SK-N-SH (cell line): ENCODE measurements around the gene DNAH7. TPM values are rescaled to one million over a fixed set of nuclear protein-coding genes. Genes with fewer than 3 reads are reported as not detected.

ENCODE experiments used
- CTCF ChIA-PET: fragments of 300-600, 350-600 bp; formaldehyde crosslinking; extraction: SDS; loops from one replicate; lab custom pipeline; 2021; lab: Yijun Ruan, JAX
- POLR2A ChIA-PET: fragments of 350-600 bp; sonication (Branson Sonifier 250); formaldehyde crosslinking; extraction: SDS; loops from one replicate; lab custom pipeline; 2020; ENCODE audit warnings: antibody characterized with exemption, inconsistent platforms; lab: Yijun Ruan, JAX
- DNase-seq: peaks from one replicate; pipeline ENCODE4 v3.0.0; 2012
- H2AFZ ChIP-seq: fragments of 200-600 bp; sonication (generic); 2 replicates; pipeline ENCODE4 v1.8.1; 2016; ENCODE audit warnings: antibody characterized with exemption, mild to moderate bottlenecking, low read depth
- H3F3A ChIP-seq: fragments of 200-600 bp; sonication (generic); replicated peaks from 2 replicates; pipeline ENCODE3; 2016; ENCODE audit warnings: antibody characterized with exemption, mild to moderate bottlenecking; ENCODE audit not compliant: insufficient read depth
- H3K27ac ChIP-seq, 2 experiments: fragments of 200-500 bp in 1 of 2; fragments of 200-600 bp in 1 of 2; sonication (Bioruptor generic) in 1 of 2; sonication (generic), shearing (Covaris generic) in 1 of 2; 2 replicates each; pipeline versions ENCODE4 v1.5.1 to v1.6.1; 2014 to 2016; ENCODE audit warnings: low read depth in 2 of 2, inconsistent platforms in 1 of 2, low read length in 1 of 2, mild to moderate bottlenecking in 1 of 2, mixed read lengths in 1 of 2
- H3K27me3 ChIP-seq: fragments of 200-600 bp; sonication (generic), shearing (Covaris generic); 2 replicates; pipeline ENCODE4 v1.6.1; 2016; ENCODE audit warnings: mixed run types; ENCODE audit not compliant: insufficient read depth
- H3K36me3 ChIP-seq, 2 experiments: fragments of 200-500 bp in 1 of 2; fragments of 200-600 bp in 1 of 2; sonication (Bioruptor generic) in 1 of 2; sonication (generic) in 1 of 2; replicated peaks in 1 of 2; 2 replicates each; pipeline versions ENCODE3 to v1.5.1; 2014 to 2016; ENCODE audit warnings: low read length in 1 of 2, mild to moderate bottlenecking in 1 of 2; ENCODE audit not compliant: insufficient read depth in 2 of 2, control insufficient read depth in 1 of 2
- H3K4me1 ChIP-seq, 2 experiments: fragments of 200-500 bp in 1 of 2; fragments of 200-600 bp in 1 of 2; sonication (Bioruptor generic) in 1 of 2; sonication (generic), shearing (Covaris generic) in 1 of 2; 2 replicates each; pipeline versions ENCODE4 v1.5.1 to v1.6.1; 2014 to 2016; ENCODE audit warnings: low read depth in 1 of 2, low read length in 1 of 2, mixed run types in 1 of 2; ENCODE audit not compliant: insufficient read depth in 2 of 2, control insufficient read depth in 1 of 2
- H3K4me2 ChIP-seq: fragments of 200-600 bp; sonication (generic), shearing (Covaris generic); 2 replicates; pipeline ENCODE4 v1.6.1; 2017; ENCODE audit warnings: mixed run types
- H3K4me3 ChIP-seq, 2 experiments: fragments of 200-500 bp in 1 of 2; fragments of 200-600 bp in 1 of 2; sonication (Bioruptor generic) in 1 of 2; sonication (generic), shearing (Covaris generic) in 1 of 2; 2 replicates each; pipeline versions ENCODE4 v1.5.1 to v1.8.1; 2014 to 2016; ENCODE audit warnings: low read depth in 2 of 2, inconsistent platforms in 1 of 2, low read length in 1 of 2, mild to moderate bottlenecking in 1 of 2, mixed read lengths in 1 of 2, moderate library complexity in 1 of 2
- H3K79me2 ChIP-seq: fragments of 200-600 bp; sonication (generic); 2 replicates; pipeline ENCODE4 v1.8.1; 2017; ENCODE audit warnings: mild to moderate bottlenecking; ENCODE audit not compliant: insufficient read depth
- H3K9ac ChIP-seq: fragments of 200-600 bp; sonication (generic); 2 replicates; pipeline ENCODE4 v1.6.1; 2017; ENCODE audit warnings: mixed run types
- H3K9me2 ChIP-seq: fragments of 200-600 bp; sonication (generic); 2 replicates; pipeline ENCODE4 v1.6.1; 2017; ENCODE audit warnings: mixed run types
- H3K9me3 ChIP-seq: fragments of 200-600 bp; sonication (generic); 2 replicates; pipeline ENCODE4 v1.6.1; 2017; ENCODE audit warnings: mixed run types, mild to moderate bottlenecking, moderate library complexity
- H4K20me1 ChIP-seq: fragments of 200-600 bp; sonication (generic); 2 replicates; pipeline ENCODE4 v1.6.1; 2017; ENCODE audit warnings: mild to moderate bottlenecking, mixed run types; ENCODE audit not compliant: insufficient read depth
- CHD2 ChIP-seq: fragments of 150-350 bp; IDR thresholded peaks from 2 replicates; pipeline ENCODE4 v1.6.1; 2018; ENCODE audit warnings: low read length; ENCODE audit not compliant: partially characterized antibody
- EP300 ChIP-seq, 2 experiments: IDR thresholded peaks; 2 replicates each; pipeline versions ENCODE4 v1.4.0 to v1.6.1; 2012; ENCODE audit warnings: borderline replicate concordance in 1 of 2, low read depth in 1 of 2, low read length in 1 of 2
- FOSL2 ChIP-seq: IDR thresholded peaks from 2 replicates; pipeline ENCODE4 v1.4.0; 2012; ENCODE audit warnings: low read depth, mild to moderate bottlenecking, moderate library complexity, borderline replicate concordance
- FOXJ3 ChIP-seq: sonication (generic); formaldehyde crosslinking; IDR thresholded peaks from 2 replicates; pipeline ENCODE4 v1.5.1; 2020; ENCODE audit warnings: mild to moderate bottlenecking, missing genetic modification reagents
- FOXM1 ChIP-seq: IDR thresholded peaks from 2 replicates; pipeline ENCODE4 v1.4.0; 2012; ENCODE audit warnings: low read depth, mild to moderate bottlenecking
- GABPA ChIP-seq: IDR thresholded peaks from 2 replicates; pipeline ENCODE4 v1.4.0; 2012; ENCODE audit warnings: low read depth, mild to moderate bottlenecking
- GATA2 ChIP-seq: sonication (generic); formaldehyde crosslinking; IDR thresholded peaks from 2 replicates; pipeline ENCODE4 v1.5.0; 2020; ENCODE audit warnings: mild to moderate bottlenecking, missing genetic modification reagents
- JUND ChIP-seq: IDR thresholded peaks from 2 replicates; pipeline ENCODE4 v1.4.0; 2012
- MEF2A ChIP-seq: IDR thresholded peaks from 2 replicates; pipeline ENCODE4 v1.4.0; 2012; ENCODE audit warnings: low read depth, borderline replicate concordance
- MXI1 ChIP-seq: IDR thresholded peaks from 2 replicates; pipeline ENCODE4 v1.6.1; 2012; ENCODE audit warnings: mild to moderate bottlenecking, low read depth, low read length, improper control_type of control experiment
- NFIC ChIP-seq: IDR thresholded peaks from 2 replicates; pipeline ENCODE4 v1.4.0; 2012; ENCODE audit warnings: borderline replicate concordance
- NRF1 ChIP-seq: IDR thresholded peaks from 2 replicates; pipeline ENCODE4 v1.6.1; 2012; ENCODE audit warnings: low read depth, mild to moderate bottlenecking, low read length
- POLR2AphosphoS5 ChIP-seq: IDR thresholded peaks from 2 replicates; pipeline ENCODE4 v1.6.1; 2012; ENCODE audit warnings: low read depth, low read length
- RAD21 ChIP-seq: IDR thresholded peaks from 2 replicates; pipeline ENCODE4 v1.6.1; 2012; ENCODE audit warnings: mild to moderate bottlenecking, low read length
- RCOR1 ChIP-seq: fragments of 150-350 bp; IDR thresholded peaks from 2 replicates; pipeline ENCODE4 v1.6.1; 2017; ENCODE audit warnings: antibody characterized with exemption, low read length
- RFX5 ChIP-seq: IDR thresholded peaks from 2 replicates; pipeline ENCODE4 v1.6.1; 2012; ENCODE audit warnings: mild to moderate bottlenecking, improper control_type of control experiment, low read length
- RXRA ChIP-seq: IDR thresholded peaks from 2 replicates; pipeline ENCODE4 v1.4.0; 2012; ENCODE audit warnings: low read depth, mild to moderate bottlenecking, borderline replicate concordance
- SIN3A ChIP-seq: IDR thresholded peaks from 2 replicates; pipeline ENCODE4 v1.6.1; 2012; ENCODE audit warnings: low read depth, mild to moderate bottlenecking, low read length, moderate library complexity, borderline replicate concordance
- SMC3 ChIP-seq: IDR thresholded peaks from 2 replicates; pipeline ENCODE4 v1.6.1; 2012; ENCODE audit warnings: low read depth, low read length, improper control_type of control experiment
- TAF1 ChIP-seq: IDR thresholded peaks from 2 replicates; pipeline ENCODE4 v1.6.1; 2012; ENCODE audit warnings: low read depth, mild to moderate bottlenecking, low read length, moderate library complexity, borderline replicate concordance
- TCF12 ChIP-seq: IDR thresholded peaks from 2 replicates; pipeline ENCODE4 v1.4.0; 2012
- TEAD4 ChIP-seq: IDR thresholded peaks from 2 replicates; pipeline ENCODE4 v1.4.0; 2012; ENCODE audit warnings: mild to moderate bottlenecking, borderline replicate concordance; ENCODE audit not compliant: insufficient read depth
- YY1 ChIP-seq: IDR thresholded peaks from 2 replicates; pipeline ENCODE4 v1.4.0; 2012; ENCODE audit warnings: low read depth, mild to moderate bottlenecking
- WGBS: methylation state at CpG from one replicate; pipeline ENCODE4 v1.1.6; 2017; ENCODE audit warnings: low lambda C conversion rate; 5-methylcytosine and 5-hydroxymethylcytosine counted together
- polyA plus RNA-seq, 3 experiments: library from polyadenylated mRNA; depleted of rRNA; stranded (reverse); fragments of >200 nt; gene quantifications; 2 replicates each; pipeline ENCODE4 v1.2.3, GENCODE V29; 2012
- TF ChIP-seq, protein P1 (sequence below): fragments of 150-350 bp; IDR thresholded peaks from 2 replicates; pipeline ENCODE4 v1.6.1; 2016; ENCODE audit warnings: mild to moderate bottlenecking, low read depth, low read length
- TF ChIP-seq, protein P2 (sequence below): IDR thresholded peaks from 2 replicates; pipeline ENCODE4 v1.4.0; 2012; ENCODE audit warnings: low read depth
- TF ChIP-seq, protein P3 (sequence below): IDR thresholded peaks from 2 replicates; pipeline ENCODE4; 2012
- TF ChIP-seq, protein P4 (sequence below): IDR thresholded peaks from 2 replicates; pipeline ENCODE4 v1.4.0; 2012; ENCODE audit warnings: low read depth, borderline replicate concordance

Gene DNAH7
- polyA plus RNA-seq, 1 of the 3 experiments (the other 2 are of a cell fraction) = 1.2 TPM

DNA sequence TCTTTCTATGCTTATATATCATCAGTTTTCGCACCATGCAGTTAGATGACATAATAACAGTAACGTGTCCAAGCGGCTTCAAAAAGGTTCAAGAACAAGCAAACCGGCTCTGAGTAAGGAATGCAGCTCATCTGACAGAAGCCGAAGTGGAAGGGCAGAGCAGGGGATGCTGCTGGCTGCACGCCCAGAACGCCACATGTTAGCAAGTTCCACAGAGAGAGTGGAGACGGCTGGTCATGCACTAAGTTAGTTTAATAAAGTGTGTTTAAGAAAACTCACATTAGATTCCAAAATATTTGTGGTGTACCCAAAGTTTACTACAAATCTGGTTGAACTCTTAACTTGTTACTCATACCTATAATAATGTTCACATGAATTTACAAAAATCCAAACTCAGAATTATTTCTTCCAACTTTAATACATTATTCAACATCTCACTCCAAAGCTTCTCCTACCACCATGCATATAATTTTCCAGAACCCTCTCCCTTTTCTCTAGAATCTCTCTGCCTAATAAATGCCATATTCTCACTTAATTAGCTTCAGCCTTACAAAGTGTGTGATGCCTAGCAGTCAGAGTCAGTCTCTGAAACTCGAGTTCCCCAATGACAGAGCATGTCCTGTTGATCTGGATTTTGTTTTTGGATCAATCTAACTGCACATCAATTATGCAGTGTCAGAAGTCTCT is 170.0 kb downstream of the DNAH7 start:
- no peak overlapping the region for H3K4me3 ChIP-seq
- no peak overlapping the region; the same call in 1 of the 2 replicates for H3K9ac ChIP-seq
- no peaks in the 10 kb centered on the region for H3K79me2 ChIP-seq

DNA sequence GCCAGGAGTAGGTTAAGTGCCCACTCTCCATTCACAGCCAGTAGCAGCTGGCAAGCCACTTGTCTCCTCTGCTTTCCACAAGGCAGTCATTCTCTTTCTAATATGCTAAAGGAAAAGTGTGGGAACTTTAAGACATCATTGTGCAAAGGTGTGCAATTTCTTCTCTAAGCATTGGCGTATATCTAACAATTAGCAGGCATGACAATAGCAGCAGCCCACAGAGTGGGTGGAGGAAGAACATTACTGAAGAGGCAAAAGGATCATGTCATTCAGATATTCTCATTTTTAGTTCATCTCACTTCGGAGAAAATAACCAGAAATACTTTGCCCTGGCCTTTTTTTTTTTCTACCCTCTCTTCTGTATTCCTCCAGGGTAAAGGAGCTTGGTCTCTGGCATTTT is 177.6 kb downstream of the DNAH7 start:
- Histone ChIP-seq H3K4me3 (no peak overlapping the region), H3K9me2 (no peaks in the 10 kb centered on the region), H3K9me3 (no peaks in the 10 kb centered on the region), H3K27ac (no peak overlapping the region), H3K79me2 (no peaks in the 10 kb centered on the region), H3K4me1 (no peaks in the 10 kb centered on the region), H3K9ac (no peak overlapping the region), H3K36me3 (no peaks in the 10 kb centered on the region), H3K27me3 (no peaks in the 10 kb centered on the region), H3K4me2 (no peak overlapping the region), H3F3A (no peaks in the 10 kb centered on the region), H4K20me1 (no peaks in the 10 kb centered on the region), H2AFZ (no peak overlapping the region)
- WGBS = 75% methylated on average over 2 of the region's 2 CpGs
- POLR2A ChIA-PET = no interaction called here
- DNase-seq = no peak
- CTCF ChIA-PET = no interaction called here
- TF ChIP-seq SMC3 (no peak), RXRA (no peak), RCOR1 (no peak), TAF1 (no peak), FOXJ3 (no peak), NRF1 (no peak), MEF2A (no peak), FOSL2 (no peak), TCF12 (no peak), EP300 (IDR thresholded peaks at IDR 0.05; ENCODE audit: borderline replicate concordance in 1 of 2, low read depth in 1 of 2, low read length in 1 of 2) (no peak), MXI1 (no peak)
- TF ChIP-seq, protein P1, sequence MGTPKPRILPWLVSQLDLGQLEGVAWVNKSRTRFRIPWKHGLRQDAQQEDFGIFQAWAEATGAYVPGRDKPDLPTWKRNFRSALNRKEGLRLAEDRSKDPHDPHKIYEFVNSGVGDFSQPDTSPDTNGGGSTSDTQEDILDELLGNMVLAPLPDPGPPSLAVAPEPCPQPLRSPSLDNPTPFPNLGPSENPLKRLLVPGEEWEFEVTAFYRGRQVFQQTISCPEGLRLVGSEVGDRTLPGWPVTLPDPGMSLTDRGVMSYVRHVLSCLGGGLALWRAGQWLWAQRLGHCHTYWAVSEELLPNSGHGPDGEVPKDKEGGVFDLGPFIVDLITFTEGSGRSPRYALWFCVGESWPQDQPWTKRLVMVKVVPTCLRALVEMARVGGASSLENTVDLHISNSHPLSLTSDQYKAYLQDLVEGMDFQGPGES = no peak
- TF ChIP-seq, protein P2, sequence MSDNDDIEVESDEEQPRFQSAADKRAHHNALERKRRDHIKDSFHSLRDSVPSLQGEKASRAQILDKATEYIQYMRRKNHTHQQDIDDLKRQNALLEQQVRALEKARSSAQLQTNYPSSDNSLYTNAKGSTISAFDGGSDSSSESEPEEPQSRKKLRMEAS = no peak

More for the DNA sequence above, 170.0 kb downstream of the DNAH7 start:
- no peaks in the 10 kb centered on the region for H3K9me2 ChIP-seq
- no peaks in the 10 kb centered on the region for H4K20me1 ChIP-seq
- peaks cover 7 to 12% of the 10 kb centered on the region in 2 experiments for H3K4me1 ChIP-seq
- POLR2A ChIA-PET = no interaction called here
- H3K9me3 ChIP-seq = no peaks in the 10 kb centered on the region
- peak; percentile 65 for DNase-seq
- peak overlapping the region; percentile 74 to 87 for H3K27ac ChIP-seq
- no peaks in the 10 kb centered on the region for H3K27me3 ChIP-seq
- peaks cover 10% of the 10 kb centered on the region for H3F3A ChIP-seq
- TF ChIP-seq GABPA (no peak), RCOR1 (no peak), MXI1 (peak; percentile 92), FOXJ3 (no peak), CHD2 (peak; percentile 27), TEAD4 (peak; percentile 85), SMC3 (no peak), RFX5 (peak; percentile 57), POLR2AphosphoS5 (peak; percentile 46; the same call in 1 of the 2 replicates), MEF2A (no peak), SIN3A (peak; percentile 91; the same call in 1 of the 2 replicates), GATA2 (CRISPR knock-in tag) (no peak), RAD21 (0 out of 2 replicates have a peak, but pooled peaks have one; percentile 28), TAF1 (no peak), EP300 (IDR thresholded peaks at IDR 0.05; ENCODE audit: borderline replicate concordance in 1 of 2, low read depth in 1 of 2, low read length in 1 of 2) (peak in 1 of 2 experiments; percentile 70; a peak in 2 of 4 replicates), NFIC (peak; percentile 98), FOSL2 (peak; percentile 30; the same call in 1 of the 2 replicates), FOXM1 (no peak), JUND (peak; percentile 62), YY1 (no peak), TCF12 (peak; percentile 93)
- TF ChIP-seq, protein P3, sequence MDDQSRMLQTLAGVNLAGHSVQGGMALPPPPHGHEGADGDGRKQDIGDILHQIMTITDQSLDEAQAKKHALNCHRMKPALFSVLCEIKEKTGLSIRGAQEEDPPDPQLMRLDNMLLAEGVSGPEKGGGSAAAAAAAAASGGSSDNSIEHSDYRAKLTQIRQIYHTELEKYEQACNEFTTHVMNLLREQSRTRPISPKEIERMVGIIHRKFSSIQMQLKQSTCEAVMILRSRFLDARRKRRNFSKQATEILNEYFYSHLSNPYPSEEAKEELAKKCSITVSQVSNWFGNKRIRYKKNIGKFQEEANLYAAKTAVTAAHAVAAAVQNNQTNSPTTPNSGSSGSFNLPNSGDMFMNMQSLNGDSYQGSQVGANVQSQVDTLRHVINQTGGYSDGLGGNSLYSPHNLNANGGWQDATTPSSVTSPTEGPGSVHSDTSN = peak; percentile 79
- TF ChIP-seq, protein P2 = peak; percentile 93
- TF ChIP-seq, protein P4, sequence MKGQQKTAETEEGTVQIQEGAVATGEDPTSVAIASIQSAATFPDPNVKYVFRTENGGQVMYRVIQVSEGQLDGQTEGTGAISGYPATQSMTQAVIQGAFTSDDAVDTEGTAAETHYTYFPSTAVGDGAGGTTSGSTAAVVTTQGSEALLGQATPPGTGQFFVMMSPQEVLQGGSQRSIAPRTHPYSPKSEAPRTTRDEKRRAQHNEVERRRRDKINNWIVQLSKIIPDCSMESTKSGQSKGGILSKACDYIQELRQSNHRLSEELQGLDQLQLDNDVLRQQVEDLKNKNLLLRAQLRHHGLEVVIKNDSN = 0 out of 2 replicates have a peak, but pooled peaks have one; percentile 27
- H3K4me2 ChIP-seq = peak overlapping the region; percentile 46; the same call in 1 of the 2 replicates
- no peaks in the 10 kb centered on the region for H3K36me3 ChIP-seq
- CTCF ChIA-PET = interaction anchor here (1.3 kb wide), 1 partner anchor 169 kb away, joined by 4 read pairs; no protein-coding TSS in a partner anchor
- peak overlapping the region; percentile 23; the same call in 1 of the 2 replicates for H2AFZ ChIP-seq
- WGBS = 5% methylated on average over 9 of the region's 9 CpGs
